Chondrocyte (in vitro differentiated cells): ENCODE measurements around the gene GABRR1. TPM values are rescaled to one million over a fixed set of nuclear protein-coding genes. Genes with fewer than 3 reads are reported as not detected.
"Not testable (repeated sequence)": the region's sequence is repeated elsewhere in the genome, so short reads cannot be mapped to it uniquely, and the experiment has no call there.

Source experiments
- DNase-seq: peaks from one replicate; pipeline ENCODE4 v3.0.0; 2021; ENCODE audit warnings: mixed read lengths, low spot score
- H3K27ac Mint-ChIP-seq: one replicate; pipeline ENCODE4 v1.8.0; 2021; ENCODE audit warnings: mild to moderate bottlenecking, moderate library complexity, mixed read lengths; ENCODE audit not compliant: unreplicated experiment
- H3K27me3 Mint-ChIP-seq: 2 replicates; pipeline ENCODE4 v1.8.0; 2021; ENCODE audit warnings: low read depth, mixed read lengths
- H3K36me3 Mint-ChIP-seq: 2 replicates; pipeline ENCODE4 v1.8.0; 2021; ENCODE audit warnings: low read depth, mixed read lengths
- H3K4me1 Mint-ChIP-seq: 2 replicates; pipeline ENCODE4 v1.8.0; 2021; ENCODE audit warnings: low read depth, mild to moderate bottlenecking, mixed read lengths
- H3K4me3 Mint-ChIP-seq: one replicate; pipeline ENCODE4 v1.8.0; 2021; ENCODE audit warnings: mild to moderate bottlenecking, moderate library complexity, mixed read lengths; ENCODE audit not compliant: unreplicated experiment
- H3K9me3 Mint-ChIP-seq: 2 replicates; pipeline ENCODE4 v1.8.0; 2021; ENCODE audit warnings: low read depth, mixed read lengths
- total RNA-seq: library from RNA; stranded (reverse); gene quantifications from 3 replicates; pipeline ENCODE4 v1.2.1, GENCODE V29; 2021
- TF ChIP-seq, protein P1 (sequence below): fragments of 200-600 bp; sonication (generic); IDR thresholded peaks from 2 replicates; pipeline ENCODE4 v1.5.0; 2021; ENCODE audit warnings: antibody characterized with exemption, mild to moderate bottlenecking, moderate library complexity

Gene GABRR1
- total RNA-seq, 1 donor from 2014 or later: not detected

DNA sequence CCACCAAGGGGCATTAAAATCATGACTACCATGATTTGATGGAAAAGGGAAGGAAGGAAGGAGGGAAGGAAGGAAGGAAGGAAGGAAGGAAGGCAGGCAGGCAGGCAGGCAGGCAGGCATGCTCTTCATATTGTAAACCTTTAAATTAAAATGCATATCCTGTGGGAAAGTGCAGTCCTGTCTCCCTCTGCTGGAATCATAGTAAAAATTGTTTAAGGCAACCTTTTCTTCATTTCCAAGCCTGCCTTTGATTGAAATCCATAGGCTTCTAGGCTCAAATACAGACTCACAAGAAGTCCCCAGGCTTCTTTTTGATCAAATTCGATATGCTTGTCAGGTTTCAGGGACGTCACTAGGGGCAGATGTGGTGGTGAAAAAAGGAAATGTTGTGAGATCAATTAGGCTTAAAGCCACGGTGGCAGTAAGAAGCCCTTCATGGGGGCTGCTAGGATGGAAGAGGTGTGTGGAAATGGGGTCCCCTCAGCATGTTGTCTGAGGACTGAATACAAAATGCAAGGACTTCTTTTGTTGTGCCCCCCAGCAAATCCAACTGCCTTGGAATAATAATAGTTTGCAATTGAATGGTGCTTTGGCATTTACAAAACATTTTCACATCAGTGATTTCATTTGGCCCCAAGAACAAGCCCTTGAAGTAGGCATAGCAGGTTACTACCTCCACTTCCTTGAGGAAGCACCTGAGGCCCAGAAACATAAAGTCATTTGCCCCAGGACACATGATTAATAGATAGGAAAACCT lies 25.6 kb upstream of the GABRR1 start:
- TF ChIP-seq, protein P1, sequence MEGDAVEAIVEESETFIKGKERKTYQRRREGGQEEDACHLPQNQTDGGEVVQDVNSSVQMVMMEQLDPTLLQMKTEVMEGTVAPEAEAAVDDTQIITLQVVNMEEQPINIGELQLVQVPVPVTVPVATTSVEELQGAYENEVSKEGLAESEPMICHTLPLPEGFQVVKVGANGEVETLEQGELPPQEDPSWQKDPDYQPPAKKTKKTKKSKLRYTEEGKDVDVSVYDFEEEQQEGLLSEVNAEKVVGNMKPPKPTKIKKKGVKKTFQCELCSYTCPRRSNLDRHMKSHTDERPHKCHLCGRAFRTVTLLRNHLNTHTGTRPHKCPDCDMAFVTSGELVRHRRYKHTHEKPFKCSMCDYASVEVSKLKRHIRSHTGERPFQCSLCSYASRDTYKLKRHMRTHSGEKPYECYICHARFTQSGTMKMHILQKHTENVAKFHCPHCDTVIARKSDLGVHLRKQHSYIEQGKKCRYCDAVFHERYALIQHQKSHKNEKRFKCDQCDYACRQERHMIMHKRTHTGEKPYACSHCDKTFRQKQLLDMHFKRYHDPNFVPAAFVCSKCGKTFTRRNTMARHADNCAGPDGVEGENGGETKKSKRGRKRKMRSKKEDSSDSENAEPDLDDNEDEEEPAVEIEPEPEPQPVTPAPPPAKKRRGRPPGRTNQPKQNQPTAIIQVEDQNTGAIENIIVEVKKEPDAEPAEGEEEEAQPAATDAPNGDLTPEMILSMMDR: peak; percentile 85
- Mint-ChIP-seq H3K27ac (no peak overlapping the region), H3K4me3 (no peak overlapping the region), H3K9me3 (peaks cover 5% of the 10 kb centered on the region), H3K36me3 (no peaks in the 10 kb centered on the region), H3K4me1 (no peaks in the 10 kb centered on the region), H3K27me3 (peaks cover 30% of the 10 kb centered on the region)
- DNase-seq: no peak

DNA sequence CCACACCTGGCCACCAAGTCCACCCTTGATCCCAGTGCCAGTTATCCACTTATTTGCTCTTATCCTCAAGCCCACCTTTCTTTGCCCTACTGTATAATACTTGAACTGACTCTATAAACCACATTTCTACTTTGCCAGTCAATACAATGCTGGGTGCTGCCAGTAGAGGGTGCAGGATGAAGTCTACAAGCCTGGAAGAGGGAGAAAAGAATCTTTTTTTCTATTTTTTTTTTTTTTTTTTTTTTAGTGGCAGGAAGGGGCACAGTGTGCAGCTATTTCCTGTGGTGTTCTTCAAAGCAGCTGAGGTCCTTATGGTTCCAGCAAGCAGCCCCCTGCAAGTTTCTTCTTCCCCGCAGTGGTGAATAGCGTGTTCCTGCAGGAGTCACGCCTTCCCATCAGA lies 22.2 kb upstream of the GABRR1 start:
- H3K9me3 Mint-ChIP-seq: peaks cover 15% of the 10 kb centered on the region
- no peak overlapping the region for H3K4me3 Mint-ChIP-seq
- no peaks in the 10 kb centered on the region for H3K4me1 Mint-ChIP-seq
- H3K27me3 Mint-ChIP-seq: peaks cover 11% of the 10 kb centered on the region
- no peak for DNase-seq
- H3K27ac Mint-ChIP-seq: no peak overlapping the region
- no peaks in the 10 kb centered on the region for H3K36me3 Mint-ChIP-seq
- TF ChIP-seq, protein P1: peak; percentile 59

DNA sequence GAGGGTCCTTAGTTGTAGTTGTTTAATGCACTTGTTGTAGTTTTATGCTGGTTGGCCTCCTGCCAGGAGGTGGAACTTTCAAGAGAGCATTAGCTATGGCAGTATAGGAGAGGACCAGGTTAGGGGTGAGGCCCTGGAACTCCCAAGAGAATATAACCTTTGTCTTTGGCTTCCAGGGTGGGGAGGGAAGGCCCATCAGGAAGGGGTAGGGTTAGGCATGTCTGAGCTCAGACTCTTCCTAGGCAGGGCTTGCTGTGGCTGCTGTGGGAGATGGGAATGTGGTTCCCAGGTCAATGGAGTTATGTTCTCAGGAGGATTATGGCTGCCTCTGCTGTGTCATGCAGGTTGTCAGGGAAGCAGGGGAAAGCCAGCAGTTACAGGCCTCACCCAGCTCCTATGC lies 20.0 kb upstream of the GABRR1 start:
- Mint-ChIP-seq H3K36me3 (peaks cover 1% of the 10 kb centered on the region), H3K27ac (no peak overlapping the region), H3K4me1 (no peaks in the 10 kb centered on the region), H3K9me3 (peaks cover 17% of the 10 kb centered on the region), H3K27me3 (peaks cover 11% of the 10 kb centered on the region), H3K4me3 (no peak overlapping the region)
- no peak for DNase-seq
- TF ChIP-seq, protein P1: no peak

- Mint-ChIP-seq H3K27me3 (peaks cover 11% of the 10 kb centered on the region), H3K9me3 (peaks cover 25% of the 10 kb centered on the region)
- not testable (repeated sequence) for H3K4me3 Mint-ChIP-seq, H3K4me1 Mint-ChIP-seq, H3K27ac Mint-ChIP-seq, DNase-seq, H3K36me3 Mint-ChIP-seq
Observed at GRCh38 chr6:89233605-89234004, 16.4 kb upstream of the GABRR1 start.

DNA sequence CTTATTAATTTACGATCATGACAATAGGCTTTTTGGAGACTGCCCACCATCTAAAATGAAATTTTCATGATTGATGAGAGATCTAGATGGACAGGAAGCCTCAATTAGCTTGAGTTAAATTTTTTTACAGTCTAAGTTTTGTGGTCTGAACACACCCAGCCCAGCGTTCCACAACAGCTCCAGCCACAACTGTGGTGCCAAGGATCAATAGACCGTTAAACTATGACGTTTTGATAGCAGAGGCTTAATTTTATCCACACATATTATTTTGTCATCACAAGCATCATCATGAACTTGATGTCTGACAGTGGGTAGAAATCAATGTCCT lies 5.5 kb upstream of the GABRR1 start:
- Mint-ChIP-seq H3K4me3 (no peak overlapping the region), H3K9me3 (peaks cover 8% of the 10 kb centered on the region), H3K4me1 (peaks cover 22% of the 10 kb centered on the region), H3K27ac (peak overlapping the region; percentile 66), H3K27me3 (no peaks in the 10 kb centered on the region), H3K36me3 (no peaks in the 10 kb centered on the region)
- TF ChIP-seq, protein P1: no peak
- no peak for DNase-seq
